SK-N-SH (cell line): ENCODE data around the gene GLB1L3. TPM values are rescaled to one million over a fixed set of nuclear protein-coding genes. Genes with fewer than 3 reads are reported as not detected.

Experiments
- CTCF ChIA-PET: fragments of 300-600, 350-600 bp; formaldehyde crosslinking; extraction: SDS; loops from one replicate; lab custom pipeline; 2021; lab: Yijun Ruan, JAX
- POLR2A ChIA-PET: fragments of 350-600 bp; sonication (Branson Sonifier 250); formaldehyde crosslinking; extraction: SDS; loops from one replicate; lab custom pipeline; 2020; ENCODE audit warnings: antibody characterized with exemption, inconsistent platforms; lab: Yijun Ruan, JAX
- DNase-seq: peaks from one replicate; pipeline ENCODE4 v3.0.0; 2012
- H2AFZ ChIP-seq: fragments of 200-600 bp; sonication (generic); 2 replicates; pipeline ENCODE4 v1.8.1; 2016; ENCODE audit warnings: antibody characterized with exemption, mild to moderate bottlenecking, low read depth
- H3F3A ChIP-seq: fragments of 200-600 bp; sonication (generic); replicated peaks from 2 replicates; pipeline ENCODE3; 2016; ENCODE audit warnings: antibody characterized with exemption, mild to moderate bottlenecking; ENCODE audit not compliant: insufficient read depth
- H3K27ac ChIP-seq, 2 experiments: fragments of 200-500 bp in 1 of 2; fragments of 200-600 bp in 1 of 2; sonication (Bioruptor generic) in 1 of 2; sonication (generic), shearing (Covaris generic) in 1 of 2; 2 replicates each; pipeline versions ENCODE4 v1.5.1 to v1.6.1; 2014 to 2016; ENCODE audit warnings: low read depth in 2 of 2, inconsistent platforms in 1 of 2, low read length in 1 of 2, mild to moderate bottlenecking in 1 of 2, mixed read lengths in 1 of 2
- H3K27me3 ChIP-seq: fragments of 200-600 bp; sonication (generic), shearing (Covaris generic); 2 replicates; pipeline ENCODE4 v1.6.1; 2016; ENCODE audit warnings: mixed run types; ENCODE audit not compliant: insufficient read depth
- H3K36me3 ChIP-seq, 2 experiments: fragments of 200-500 bp in 1 of 2; fragments of 200-600 bp in 1 of 2; sonication (Bioruptor generic) in 1 of 2; sonication (generic) in 1 of 2; replicated peaks in 1 of 2; 2 replicates each; pipeline versions ENCODE3 to v1.5.1; 2014 to 2016; ENCODE audit warnings: low read length in 1 of 2, mild to moderate bottlenecking in 1 of 2; ENCODE audit not compliant: insufficient read depth in 2 of 2, control insufficient read depth in 1 of 2
- H3K4me1 ChIP-seq, 2 experiments: fragments of 200-500 bp in 1 of 2; fragments of 200-600 bp in 1 of 2; sonication (Bioruptor generic) in 1 of 2; sonication (generic), shearing (Covaris generic) in 1 of 2; 2 replicates each; pipeline versions ENCODE4 v1.5.1 to v1.6.1; 2014 to 2016; ENCODE audit warnings: low read depth in 1 of 2, low read length in 1 of 2, mixed run types in 1 of 2; ENCODE audit not compliant: insufficient read depth in 2 of 2, control insufficient read depth in 1 of 2
- H3K4me2 ChIP-seq: fragments of 200-600 bp; sonication (generic), shearing (Covaris generic); 2 replicates; pipeline ENCODE4 v1.6.1; 2017; ENCODE audit warnings: mixed run types
- H3K4me3 ChIP-seq, 2 experiments: fragments of 200-500 bp in 1 of 2; fragments of 200-600 bp in 1 of 2; sonication (Bioruptor generic) in 1 of 2; sonication (generic), shearing (Covaris generic) in 1 of 2; 2 replicates each; pipeline versions ENCODE4 v1.5.1 to v1.8.1; 2014 to 2016; ENCODE audit warnings: low read depth in 2 of 2, inconsistent platforms in 1 of 2, low read length in 1 of 2, mild to moderate bottlenecking in 1 of 2, mixed read lengths in 1 of 2, moderate library complexity in 1 of 2
- H3K79me2 ChIP-seq: fragments of 200-600 bp; sonication (generic); 2 replicates; pipeline ENCODE4 v1.8.1; 2017; ENCODE audit warnings: mild to moderate bottlenecking; ENCODE audit not compliant: insufficient read depth
- H3K9ac ChIP-seq: fragments of 200-600 bp; sonication (generic); 2 replicates; pipeline ENCODE4 v1.6.1; 2017; ENCODE audit warnings: mixed run types
- H3K9me2 ChIP-seq: fragments of 200-600 bp; sonication (generic); 2 replicates; pipeline ENCODE4 v1.6.1; 2017; ENCODE audit warnings: mixed run types
- H3K9me3 ChIP-seq: fragments of 200-600 bp; sonication (generic); 2 replicates; pipeline ENCODE4 v1.6.1; 2017; ENCODE audit warnings: mixed run types, mild to moderate bottlenecking, moderate library complexity
- H4K20me1 ChIP-seq: fragments of 200-600 bp; sonication (generic); 2 replicates; pipeline ENCODE4 v1.6.1; 2017; ENCODE audit warnings: mild to moderate bottlenecking, mixed run types; ENCODE audit not compliant: insufficient read depth
- ELF1 ChIP-seq: IDR thresholded peaks from 2 replicates; pipeline ENCODE4 v1.4.0; 2012
- EZH2phosphoT487 ChIP-seq: fragments of 200-600 bp; sonication (generic); IDR thresholded peaks from 2 replicates; pipeline ENCODE4 v1.6.1; 2017; ENCODE audit warnings: low read depth, mixed run types, mild to moderate bottlenecking, antibody characterized with exemption, moderate library complexity, borderline replicate concordance
- FOSL2 ChIP-seq: IDR thresholded peaks from 2 replicates; pipeline ENCODE4 v1.4.0; 2012; ENCODE audit warnings: low read depth, mild to moderate bottlenecking, moderate library complexity, borderline replicate concordance
- IRF3 ChIP-seq: fragments of 150-350 bp; IDR thresholded peaks from 2 replicates; pipeline ENCODE4 v1.6.1; 2016; ENCODE audit warnings: mild to moderate bottlenecking, low read depth, low read length
- MEF2A ChIP-seq: IDR thresholded peaks from 2 replicates; pipeline ENCODE4 v1.4.0; 2012; ENCODE audit warnings: low read depth, borderline replicate concordance
- PBX3 ChIP-seq: IDR thresholded peaks from 2 replicates; pipeline ENCODE4; 2012
- RAD21 ChIP-seq: IDR thresholded peaks from 2 replicates; pipeline ENCODE4 v1.6.1; 2012; ENCODE audit warnings: mild to moderate bottlenecking, low read length
- RFX5 ChIP-seq: IDR thresholded peaks from 2 replicates; pipeline ENCODE4 v1.6.1; 2012; ENCODE audit warnings: mild to moderate bottlenecking, improper control_type of control experiment, low read length
- TEAD4 ChIP-seq: IDR thresholded peaks from 2 replicates; pipeline ENCODE4 v1.4.0; 2012; ENCODE audit warnings: mild to moderate bottlenecking, borderline replicate concordance; ENCODE audit not compliant: insufficient read depth
- USF2 ChIP-seq: fragments of 150-350 bp; IDR thresholded peaks from 2 replicates; pipeline ENCODE4 v1.6.1; 2017; ENCODE audit warnings: antibody characterized with exemption, low read length, low read depth, borderline replicate concordance
- YY1 ChIP-seq: IDR thresholded peaks from 2 replicates; pipeline ENCODE4 v1.4.0; 2012; ENCODE audit warnings: low read depth, mild to moderate bottlenecking
- WGBS: methylation state at CpG from one replicate; pipeline ENCODE4 v1.1.6; 2017; ENCODE audit warnings: low lambda C conversion rate; 5-methylcytosine and 5-hydroxymethylcytosine counted together
- polyA plus RNA-seq, 3 experiments: library from polyadenylated mRNA; depleted of rRNA; stranded (reverse); fragments of >200 nt; gene quantifications; 2 replicates each; pipeline ENCODE4 v1.2.3, GENCODE V29; 2012

Gene GLB1L3
- polyA plus RNA-seq, 1 of the 3 experiments (the other 2 are of a cell fraction): not detected

- WGBS: 72% methylated on average over 4 of the region's 9 CpGs
- Histone ChIP-seq H3K27me3 (no peaks in the 10 kb centered on the region), H3F3A (no peaks in the 10 kb centered on the region), H3K36me3 (no peaks in the 10 kb centered on the region), H3K9me2 (no peaks in the 10 kb centered on the region), H3K9me3 (no peaks in the 10 kb centered on the region), H3K79me2 (no peaks in the 10 kb centered on the region), H3K27ac (no peak overlapping the region), H3K4me3 (no peak overlapping the region)
- CTCF ChIA-PET: no interaction called here
- no peak for TF ChIP-seq FOSL2
- no peak for TF ChIP-seq TEAD4
- TF ChIP-seq, all 33 proteins: peak for 0
- H3K9ac ChIP-seq: no peak overlapping the region
- H4K20me1 ChIP-seq: no peaks in the 10 kb centered on the region
- H2AFZ ChIP-seq: no peak overlapping the region
- no peak overlapping the region for H3K4me2 ChIP-seq
- POLR2A ChIA-PET: no interaction called here
- H3K4me1 ChIP-seq: no peaks in the 10 kb centered on the region; a peak in 1 of 4 replicates
- DNase-seq: no peak
Observed at GRCh38 chr11:134363161-134363560, 87.0 kb downstream of the GLB1L3 start.

- no peak overlapping the region for H2AFZ ChIP-seq
- H3K9me3 ChIP-seq: no peaks in the 10 kb centered on the region
- no peaks in the 10 kb centered on the region for H4K20me1 ChIP-seq
- H3K4me1 ChIP-seq: no peaks in the 10 kb centered on the region; a peak in 1 of 4 replicates
- TF ChIP-seq FOSL2 (no peak), YY1 (no peak), USF2 (no peak), ELF1 (no peak), RFX5 (no peak), PBX3 (no peak), EZH2phosphoT487 (no peak), MEF2A (no peak), RAD21 (no peak), IRF3 (no peak), TEAD4 (no peak)
- no peaks in the 10 kb centered on the region for H3K79me2 ChIP-seq
- H3K9me2 ChIP-seq: no peaks in the 10 kb centered on the region
- DNase-seq: no peak
- H3F3A ChIP-seq: no peaks in the 10 kb centered on the region
- no peak overlapping the region for H3K4me3 ChIP-seq
- H3K27me3 ChIP-seq: no peaks in the 10 kb centered on the region
- 76% methylated on average over 7 of the region's 7 CpGs for WGBS
- no peaks in the 10 kb centered on the region for H3K36me3 ChIP-seq
- H3K9ac ChIP-seq: no peak overlapping the region
- CTCF ChIA-PET: no interaction called here
- no peak overlapping the region for H3K27ac ChIP-seq
- POLR2A ChIA-PET: no interaction called here
- no peak overlapping the region for H3K4me2 ChIP-seq
Observed at GRCh38 chr11:134363592-134363991, 87.4 kb downstream of the GLB1L3 start.
